Measurements from ENCODE around the gene RPS6KA3. TPM values are rescaled to one million over a fixed set of nuclear protein-coding genes. Genes with fewer than 3 reads are reported as not detected.

RPS6KA3 gene
- total RNA-seq, 2 donors from 2014 or later = 13.9 to 20.5 TPM

- Mint-ChIP-seq H3K4me3 (no peak overlapping the region), H3K27ac (no peak overlapping the region), H3K27me3 (ENCODE audit: insufficient read depth) (peaks cover 39% of the 10 kb centered on the region), H3K4me1 (peaks cover 5% of the 10 kb centered on the region), H3K9me3 (peaks cover 29% of the 10 kb centered on the region), H3K36me3 (ENCODE audit: low read depth) (no peaks in the 10 kb centered on the region)
- TF ChIP-seq, protein P1, sequence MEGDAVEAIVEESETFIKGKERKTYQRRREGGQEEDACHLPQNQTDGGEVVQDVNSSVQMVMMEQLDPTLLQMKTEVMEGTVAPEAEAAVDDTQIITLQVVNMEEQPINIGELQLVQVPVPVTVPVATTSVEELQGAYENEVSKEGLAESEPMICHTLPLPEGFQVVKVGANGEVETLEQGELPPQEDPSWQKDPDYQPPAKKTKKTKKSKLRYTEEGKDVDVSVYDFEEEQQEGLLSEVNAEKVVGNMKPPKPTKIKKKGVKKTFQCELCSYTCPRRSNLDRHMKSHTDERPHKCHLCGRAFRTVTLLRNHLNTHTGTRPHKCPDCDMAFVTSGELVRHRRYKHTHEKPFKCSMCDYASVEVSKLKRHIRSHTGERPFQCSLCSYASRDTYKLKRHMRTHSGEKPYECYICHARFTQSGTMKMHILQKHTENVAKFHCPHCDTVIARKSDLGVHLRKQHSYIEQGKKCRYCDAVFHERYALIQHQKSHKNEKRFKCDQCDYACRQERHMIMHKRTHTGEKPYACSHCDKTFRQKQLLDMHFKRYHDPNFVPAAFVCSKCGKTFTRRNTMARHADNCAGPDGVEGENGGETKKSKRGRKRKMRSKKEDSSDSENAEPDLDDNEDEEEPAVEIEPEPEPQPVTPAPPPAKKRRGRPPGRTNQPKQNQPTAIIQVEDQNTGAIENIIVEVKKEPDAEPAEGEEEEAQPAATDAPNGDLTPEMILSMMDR (conservative IDR thresholded peaks at IDR 0.05) = no peak
- H3K9me3 ChIP-seq (ENCODE audit: control insufficient read depth, low read length) = no peaks in the 10 kb centered on the region
- H3K36me3 ChIP-seq (ENCODE audit: control insufficient read depth, insufficient read depth, low read length) = no peaks in the 10 kb centered on the region
- DNase-seq = no peak
- H3K4me3 ChIP-seq (ENCODE audit: low read length) = no peak overlapping the region
- no peak overlapping the region for H3K27ac ChIP-seq (ENCODE audit: low read depth, low read length)
- 95% methylated on average over 3 of the region's 4 CpGs; no CpG with 5 or more reads in 1 of the 2 experiments for WGBS, 2 experiments (ENCODE audit: insufficient coverage in 1 of 2, insufficient read length in 1 of 2)
- H3K9ac ChIP-seq (ENCODE audit: extremely low read depth, low read length, poor library complexity, severe bottlenecking) = no peak overlapping the region
- peaks cover 7% of the 10 kb centered on the region for H3K4me1 ChIP-seq (ENCODE audit: control insufficient read depth, insufficient read depth, low read length)
- H3K27me3 ChIP-seq (ENCODE audit: control insufficient read depth, insufficient read depth, low read length, poor library complexity, severe bottlenecking) = peaks cover 8% of the 10 kb centered on the region
Observed at GRCh38 chrX:20269848-20270561, 3.3 kb upstream of the RPS6KA3 start.

- no peaks in the 10 kb centered on the region for H3K36me3 Mint-ChIP-seq (ENCODE audit: low read depth)
- TF ChIP-seq, protein P1 (conservative IDR thresholded peaks at IDR 0.05) = no peak
- peak overlapping the region; percentile 77 for H3K4me3 Mint-ChIP-seq
- H3K36me3 ChIP-seq (ENCODE audit: control insufficient read depth, insufficient read depth, low read length) = no peaks in the 10 kb centered on the region
- no peaks in the 10 kb centered on the region for H3K9me3 ChIP-seq (ENCODE audit: control insufficient read depth, low read length)
- H3K4me1 Mint-ChIP-seq = peaks cover 3% of the 10 kb centered on the region
- no peaks in the 10 kb centered on the region for H3K4me1 ChIP-seq (ENCODE audit: control insufficient read depth, insufficient read depth, low read length)
- peak overlapping the region; percentile 30 for H3K9ac ChIP-seq (ENCODE audit: extremely low read depth, low read length, poor library complexity, severe bottlenecking)
- H3K9me3 Mint-ChIP-seq = peaks cover 23% of the 10 kb centered on the region
- peak overlapping the region; percentile 76 for H3K4me3 ChIP-seq (ENCODE audit: low read length)
- WGBS, 2 experiments (ENCODE audit: insufficient coverage in 1 of 2, insufficient read length in 1 of 2) = 7 to 35% methylated on average over 5 to 51 of the region's 54 CpGs
- DNase-seq = peak; percentile 82
- no peak overlapping the region for H3K27ac Mint-ChIP-seq
- no peak overlapping the region for H3K27ac ChIP-seq (ENCODE audit: low read depth, low read length)
- H3K27me3 Mint-ChIP-seq (ENCODE audit: insufficient read depth) = peaks cover 40% of the 10 kb centered on the region
- H3K27me3 ChIP-seq (ENCODE audit: control insufficient read depth, insufficient read depth, low read length, poor library complexity, severe bottlenecking) = peaks cover 8% of the 10 kb centered on the region
Observed at GRCh38 chrX:20267931-20268701, 1.4 kb upstream of the RPS6KA3 start.

DNA sequence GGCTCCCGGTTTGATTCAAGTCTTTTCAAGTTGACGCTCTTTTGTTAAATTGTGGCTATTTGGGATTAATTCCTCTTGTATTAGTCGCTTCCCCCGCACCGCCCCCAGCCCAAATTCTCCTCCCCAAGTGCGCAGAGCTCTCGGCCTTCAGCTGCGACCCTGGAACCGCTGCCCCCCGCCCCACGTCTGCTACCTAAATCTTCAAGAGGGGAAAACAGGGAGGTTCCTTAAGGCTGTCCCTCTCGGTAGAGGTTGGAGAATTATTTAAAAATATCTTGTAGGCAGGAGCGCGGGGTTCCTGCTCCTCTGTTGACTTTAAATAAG, 860 bp upstream of the RPS6KA3 start:
- DNase-seq = no peak
- TF ChIP-seq, protein P1 (conservative IDR thresholded peaks at IDR 0.05) = no peak
- peak overlapping the region; percentile 77 for H3K4me3 Mint-ChIP-seq
- Histone ChIP-seq H3K4me3 (ENCODE audit: low read length) (peak overlapping the region; percentile 76), H3K9me3 (ENCODE audit: control insufficient read depth, low read length) (no peaks in the 10 kb centered on the region), H3K4me1 (ENCODE audit: control insufficient read depth, insufficient read depth, low read length) (no peaks in the 10 kb centered on the region), H3K9ac (ENCODE audit: extremely low read depth, low read length, poor library complexity, severe bottlenecking) (peak overlapping the region; percentile 30), H3K36me3 (ENCODE audit: control insufficient read depth, insufficient read depth, low read length) (no peaks in the 10 kb centered on the region), H3K27ac (ENCODE audit: low read depth, low read length) (no peak overlapping the region), H3K27me3 (ENCODE audit: control insufficient read depth, insufficient read depth, low read length, poor library complexity, severe bottlenecking) (peaks cover 8% of the 10 kb centered on the region)
- H3K27ac Mint-ChIP-seq = no peak overlapping the region
- H3K4me1 Mint-ChIP-seq = peaks cover 3% of the 10 kb centered on the region
- H3K27me3 Mint-ChIP-seq (ENCODE audit: insufficient read depth) = peaks cover 40% of the 10 kb centered on the region
- H3K9me3 Mint-ChIP-seq = peaks cover 21% of the 10 kb centered on the region
- no peaks in the 10 kb centered on the region for H3K36me3 Mint-ChIP-seq (ENCODE audit: low read depth)
- 0% methylated on average over 9 of the region's 14 CpGs; no CpG with 5 or more reads in 1 of the 2 experiments for WGBS, 2 experiments (ENCODE audit: insufficient coverage in 1 of 2, insufficient read length in 1 of 2)

Measured in endodermal cell (in vitro differentiated cells).